Nephron progenitor cell (in vitro differentiated cells): ENCODE measurements around the gene ABI3BP.

Experiments used
- DNase-seq: peaks from one replicate; pipeline ENCODE4 v3.0.0; 2021
- H3K27ac Mint-ChIP-seq: 2 replicates; pipeline ENCODE4 v1.8.0; 2021; ENCODE audit warnings: mild to moderate bottlenecking, moderate library complexity, mixed read lengths
- H3K27me3 Mint-ChIP-seq: 2 replicates; pipeline ENCODE4 v1.8.0; 2021; ENCODE audit warnings: mild to moderate bottlenecking, low read depth, mixed read lengths; ENCODE audit not compliant: poor library complexity
- H3K36me3 Mint-ChIP-seq: 2 replicates; pipeline ENCODE4 v1.8.0; 2021; ENCODE audit warnings: low read depth, mixed read lengths
- H3K4me1 Mint-ChIP-seq: 2 replicates; pipeline ENCODE4 v1.8.0; 2021; ENCODE audit warnings: mixed read lengths
- H3K4me3 Mint-ChIP-seq: 2 replicates; pipeline ENCODE4 v1.8.0; 2021; ENCODE audit warnings: mild to moderate bottlenecking, moderate library complexity, mixed read lengths
- H3K9me3 Mint-ChIP-seq: 2 replicates; pipeline ENCODE4 v1.8.0; 2021; ENCODE audit warnings: mild to moderate bottlenecking, moderate library complexity, mixed read lengths
- TF ChIP-seq, protein P1 (sequence below): fragments of 200-600 bp; sonication (generic); IDR thresholded peaks from 2 replicates; pipeline ENCODE4 v1.5.0; 2021; ENCODE audit warnings: antibody characterized with exemption

ABI3BP gene

GRCh38 chr3:100900671-100901335 lies 92.4 kb downstream of the ABI3BP start:
- no peak for DNase-seq

DNA sequence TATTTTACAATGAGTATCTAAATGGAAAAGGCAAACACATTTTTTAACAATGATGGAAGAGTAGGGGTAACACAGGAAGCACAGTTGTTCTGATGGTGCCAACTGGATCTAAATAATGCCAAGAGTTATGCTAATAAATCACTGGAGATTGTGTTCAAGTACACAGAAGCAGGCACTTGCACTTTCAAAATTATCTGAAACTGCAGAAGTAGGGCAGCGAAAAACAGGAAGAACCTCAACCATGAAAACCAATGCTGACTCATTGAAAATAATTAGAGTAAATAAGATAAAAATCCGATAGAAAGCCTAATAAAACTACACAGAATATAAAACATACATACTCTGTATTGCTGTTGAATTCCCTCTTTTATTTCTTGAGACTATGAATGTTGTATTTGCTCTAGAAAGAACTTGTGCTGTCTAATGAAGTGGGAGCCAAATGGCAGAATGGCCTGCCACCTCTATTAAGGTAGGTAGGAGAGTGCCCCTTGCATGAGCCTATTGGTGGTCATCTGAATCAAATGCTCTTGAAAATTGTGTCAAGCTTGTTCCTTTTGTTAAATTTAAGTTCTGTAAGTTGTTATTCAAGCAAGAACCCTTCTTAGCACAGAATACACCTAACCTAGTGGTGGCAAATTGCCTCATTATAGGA lies 93.7 kb downstream of the ABI3BP start:
- no peaks in the 10 kb centered on the region for H3K27me3 Mint-ChIP-seq
- no peak for DNase-seq
- TF ChIP-seq, protein P1, sequence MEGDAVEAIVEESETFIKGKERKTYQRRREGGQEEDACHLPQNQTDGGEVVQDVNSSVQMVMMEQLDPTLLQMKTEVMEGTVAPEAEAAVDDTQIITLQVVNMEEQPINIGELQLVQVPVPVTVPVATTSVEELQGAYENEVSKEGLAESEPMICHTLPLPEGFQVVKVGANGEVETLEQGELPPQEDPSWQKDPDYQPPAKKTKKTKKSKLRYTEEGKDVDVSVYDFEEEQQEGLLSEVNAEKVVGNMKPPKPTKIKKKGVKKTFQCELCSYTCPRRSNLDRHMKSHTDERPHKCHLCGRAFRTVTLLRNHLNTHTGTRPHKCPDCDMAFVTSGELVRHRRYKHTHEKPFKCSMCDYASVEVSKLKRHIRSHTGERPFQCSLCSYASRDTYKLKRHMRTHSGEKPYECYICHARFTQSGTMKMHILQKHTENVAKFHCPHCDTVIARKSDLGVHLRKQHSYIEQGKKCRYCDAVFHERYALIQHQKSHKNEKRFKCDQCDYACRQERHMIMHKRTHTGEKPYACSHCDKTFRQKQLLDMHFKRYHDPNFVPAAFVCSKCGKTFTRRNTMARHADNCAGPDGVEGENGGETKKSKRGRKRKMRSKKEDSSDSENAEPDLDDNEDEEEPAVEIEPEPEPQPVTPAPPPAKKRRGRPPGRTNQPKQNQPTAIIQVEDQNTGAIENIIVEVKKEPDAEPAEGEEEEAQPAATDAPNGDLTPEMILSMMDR: no peak
- no peaks in the 10 kb centered on the region for H3K4me1 Mint-ChIP-seq
- no peaks in the 10 kb centered on the region for H3K9me3 Mint-ChIP-seq
- no peaks in the 10 kb centered on the region for H3K36me3 Mint-ChIP-seq
- no peak overlapping the region for H3K4me3 Mint-ChIP-seq
- H3K27ac Mint-ChIP-seq: no peak overlapping the region

More at GRCh38 chr3:100900671-100901335, 92.4 kb downstream of the ABI3BP start:
- Mint-ChIP-seq H3K4me3 (no peak overlapping the region), H3K27me3 (no peaks in the 10 kb centered on the region), H3K27ac (no peak overlapping the region), H3K9me3 (no peaks in the 10 kb centered on the region), H3K36me3 (no peaks in the 10 kb centered on the region), H3K4me1 (no peaks in the 10 kb centered on the region)
- TF ChIP-seq, protein P1: no peak

GRCh38 chr3:100898681-100899080 lies 94.5 kb downstream of the ABI3BP start:
- Mint-ChIP-seq H3K27ac (no peak overlapping the region), H3K4me3 (no peak overlapping the region), H3K27me3 (no peaks in the 10 kb centered on the region), H3K9me3 (no peaks in the 10 kb centered on the region), H3K36me3 (no peaks in the 10 kb centered on the region), H3K4me1 (no peaks in the 10 kb centered on the region)
- no peak for DNase-seq
- TF ChIP-seq, protein P1: no peak

GRCh38 chr3:100896994-100897393 lies 96.2 kb downstream of the ABI3BP start:
- H3K9me3 Mint-ChIP-seq: no peaks in the 10 kb centered on the region
- no peak for DNase-seq
- H3K4me3 Mint-ChIP-seq: no peak overlapping the region
- peaks cover 2% of the 10 kb centered on the region for H3K27me3 Mint-ChIP-seq
- H3K4me1 Mint-ChIP-seq: no peaks in the 10 kb centered on the region
- no peaks in the 10 kb centered on the region for H3K36me3 Mint-ChIP-seq
- H3K27ac Mint-ChIP-seq: no peak overlapping the region
- TF ChIP-seq, protein P1: no peak

DNA sequence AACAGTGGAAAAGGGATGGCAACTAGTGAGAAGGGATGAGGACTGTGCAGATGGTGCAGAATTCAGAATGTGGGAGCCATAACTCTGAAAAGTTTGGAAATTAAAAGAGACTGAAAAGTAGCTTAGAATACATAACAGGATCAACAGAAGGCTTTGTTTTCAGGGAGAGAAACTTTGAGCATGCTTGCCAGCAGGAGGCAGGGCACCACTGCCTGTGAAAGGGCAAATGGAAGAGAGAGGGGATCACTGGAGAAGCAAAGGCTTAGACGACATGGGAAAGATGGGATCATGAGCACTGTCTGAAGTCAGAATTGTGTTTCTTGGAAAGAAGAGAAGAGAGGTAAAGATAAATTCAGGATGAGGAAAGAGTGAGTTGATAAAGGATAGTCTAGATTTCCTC lies 99.6 kb downstream of the ABI3BP start:
- H3K9me3 Mint-ChIP-seq: no peaks in the 10 kb centered on the region
- H3K4me1 Mint-ChIP-seq: no peaks in the 10 kb centered on the region
- peaks cover 7% of the 10 kb centered on the region for H3K27me3 Mint-ChIP-seq
- TF ChIP-seq, protein P1: peak; percentile 42
- H3K36me3 Mint-ChIP-seq: no peaks in the 10 kb centered on the region
- H3K27ac Mint-ChIP-seq: no peak overlapping the region
- peak; percentile 18 for DNase-seq
- H3K4me3 Mint-ChIP-seq: no peak overlapping the region

GRCh38 chr3:100893108-100893507 lies 100.1 kb downstream of the ABI3BP start:
- Mint-ChIP-seq H3K36me3 (no peaks in the 10 kb centered on the region), H3K27ac (no peak overlapping the region), H3K9me3 (no peaks in the 10 kb centered on the region), H3K4me1 (no peaks in the 10 kb centered on the region), H3K27me3 (peaks cover 7% of the 10 kb centered on the region), H3K4me3 (no peak overlapping the region)
- TF ChIP-seq, protein P1: no peak
- no peak for DNase-seq
